Ascending aorta (tissue), 2 donors: ENCODE results near the gene IRAK2. TPM values are rescaled to one million over a fixed set of nuclear protein-coding genes. Genes with fewer than 3 reads are reported as not detected.
A peak's percentile ranks its signal among the peaks of the same experiment; 100 is the strongest.

Experiments
- DNase-seq, 2 donors: peaks; one replicate each; pipeline ENCODE4 v3.0.0-alpha.2; 2019; ENCODE audit warnings: low spot score in 2 of 2
- H3K27ac ChIP-seq, 2 donors: fragments of 200-600 bp; sonication (generic); one replicate each; pipeline ENCODE4 v1.5.1; 2016 to 2017; ENCODE audit warnings: mild to moderate bottlenecking in 1 of 2
- H3K27me3 ChIP-seq: fragments of 200-600 bp; sonication (generic); one replicate; pipeline ENCODE4 v1.5.1; 2017
- H3K36me3 ChIP-seq, 2 donors: fragments of 200-600 bp; sonication (generic); one replicate each; pipeline ENCODE4 v1.5.1; 2016
- H3K4me1 ChIP-seq, 2 donors: fragments of 200-600 bp; sonication (generic); one replicate each; pipeline ENCODE4 v1.5.1; 2016 to 2017; ENCODE audit warnings: mild to moderate bottlenecking in 1 of 2
- H3K4me3 ChIP-seq, 2 donors: fragments of 200-600 bp; sonication (generic); one replicate each; pipeline ENCODE4 v1.5.1; 2016 to 2017; ENCODE audit warnings: mild to moderate bottlenecking in 1 of 2
- H3K9me3 ChIP-seq, 2 donors: fragments of 200-600 bp; sonication (generic); one replicate each; pipeline ENCODE4 v1.5.1; 2016
- intact Hi-C: fragments of 100-400 bp; cut with DNase I; formaldehyde crosslinking; loops from one replicate; pipeline ENCODE4 v1.15.1; 2023
- total RNA-seq: library from RNA; depleted of rRNA; stranded (reverse); fragments of >200 nt; gene quantifications from one replicate; pipeline ENCODE4 v1.1.0, GENCODE V29; 2016
- TF ChIP-seq, protein P1 (sequence below), 3 experiments: fragments of 200-600 bp in 2 of 3; fragments of 450-650 bp in 1 of 3; sonication (generic) in 2 of 3; IDR thresholded peaks; one replicate each; pipeline ENCODE4 v1.5.1; 2016 to 2019; ENCODE audit warnings: antibody characterized with exemption in 3 of 3, mild to moderate bottlenecking in 1 of 3, moderate library complexity in 1 of 3

IRAK2 gene
- total RNA-seq, 1 donor from 2014 or later = 1.3 TPM

DNA sequence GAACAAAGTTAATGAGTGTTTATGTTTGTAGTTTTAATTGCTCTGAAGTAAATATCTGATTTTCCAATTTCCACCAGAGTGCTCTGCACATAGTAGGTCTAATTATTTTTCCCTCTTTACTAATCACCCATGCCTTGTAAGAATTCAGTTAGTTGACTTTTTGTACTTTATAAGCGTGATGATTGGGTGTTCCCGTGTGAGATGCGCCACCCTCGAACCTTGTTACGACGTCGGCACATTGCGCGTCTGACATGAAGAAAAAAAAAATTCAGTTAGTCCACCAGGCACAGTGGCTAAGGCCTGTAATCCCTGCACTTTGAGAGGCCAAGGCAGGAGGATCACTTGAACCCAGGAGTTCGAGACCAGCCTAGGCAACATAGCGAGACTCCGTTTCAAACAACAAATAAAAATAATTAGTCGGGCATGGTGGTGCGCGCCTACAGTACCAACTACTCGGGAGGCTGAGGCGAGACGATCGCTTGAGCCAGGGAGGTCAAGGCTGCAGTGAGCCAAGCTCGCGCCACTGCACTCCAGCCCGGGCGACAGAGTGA, 23.6 kb upstream of the IRAK2 start:
- H3K27ac ChIP-seq = peak overlapping the region; percentile 2 to 96
- H3K27me3 ChIP-seq = no peaks in the 10 kb centered on the region
- H3K4me1 ChIP-seq = peaks cover 7 to 22% of the 10 kb centered on the region in 2 donors
- H3K9me3 ChIP-seq = no peaks in the 10 kb centered on the region
- TF ChIP-seq, protein P1, sequence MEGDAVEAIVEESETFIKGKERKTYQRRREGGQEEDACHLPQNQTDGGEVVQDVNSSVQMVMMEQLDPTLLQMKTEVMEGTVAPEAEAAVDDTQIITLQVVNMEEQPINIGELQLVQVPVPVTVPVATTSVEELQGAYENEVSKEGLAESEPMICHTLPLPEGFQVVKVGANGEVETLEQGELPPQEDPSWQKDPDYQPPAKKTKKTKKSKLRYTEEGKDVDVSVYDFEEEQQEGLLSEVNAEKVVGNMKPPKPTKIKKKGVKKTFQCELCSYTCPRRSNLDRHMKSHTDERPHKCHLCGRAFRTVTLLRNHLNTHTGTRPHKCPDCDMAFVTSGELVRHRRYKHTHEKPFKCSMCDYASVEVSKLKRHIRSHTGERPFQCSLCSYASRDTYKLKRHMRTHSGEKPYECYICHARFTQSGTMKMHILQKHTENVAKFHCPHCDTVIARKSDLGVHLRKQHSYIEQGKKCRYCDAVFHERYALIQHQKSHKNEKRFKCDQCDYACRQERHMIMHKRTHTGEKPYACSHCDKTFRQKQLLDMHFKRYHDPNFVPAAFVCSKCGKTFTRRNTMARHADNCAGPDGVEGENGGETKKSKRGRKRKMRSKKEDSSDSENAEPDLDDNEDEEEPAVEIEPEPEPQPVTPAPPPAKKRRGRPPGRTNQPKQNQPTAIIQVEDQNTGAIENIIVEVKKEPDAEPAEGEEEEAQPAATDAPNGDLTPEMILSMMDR (IDR thresholded peaks at IDR 0.05) = no peak
- intact Hi-C loops = loop anchor here (2.0 to 10.0 kb wide), 4 partner anchors 24 to 406 kb away; partner anchors contain the start of genes BRK1, BRPF1 and IRAK2
- no peaks in the 10 kb centered on the region for H3K36me3 ChIP-seq
- DNase-seq = no peak
- peak overlapping the region; percentile 65 to 91 for H3K4me3 ChIP-seq

DNA sequence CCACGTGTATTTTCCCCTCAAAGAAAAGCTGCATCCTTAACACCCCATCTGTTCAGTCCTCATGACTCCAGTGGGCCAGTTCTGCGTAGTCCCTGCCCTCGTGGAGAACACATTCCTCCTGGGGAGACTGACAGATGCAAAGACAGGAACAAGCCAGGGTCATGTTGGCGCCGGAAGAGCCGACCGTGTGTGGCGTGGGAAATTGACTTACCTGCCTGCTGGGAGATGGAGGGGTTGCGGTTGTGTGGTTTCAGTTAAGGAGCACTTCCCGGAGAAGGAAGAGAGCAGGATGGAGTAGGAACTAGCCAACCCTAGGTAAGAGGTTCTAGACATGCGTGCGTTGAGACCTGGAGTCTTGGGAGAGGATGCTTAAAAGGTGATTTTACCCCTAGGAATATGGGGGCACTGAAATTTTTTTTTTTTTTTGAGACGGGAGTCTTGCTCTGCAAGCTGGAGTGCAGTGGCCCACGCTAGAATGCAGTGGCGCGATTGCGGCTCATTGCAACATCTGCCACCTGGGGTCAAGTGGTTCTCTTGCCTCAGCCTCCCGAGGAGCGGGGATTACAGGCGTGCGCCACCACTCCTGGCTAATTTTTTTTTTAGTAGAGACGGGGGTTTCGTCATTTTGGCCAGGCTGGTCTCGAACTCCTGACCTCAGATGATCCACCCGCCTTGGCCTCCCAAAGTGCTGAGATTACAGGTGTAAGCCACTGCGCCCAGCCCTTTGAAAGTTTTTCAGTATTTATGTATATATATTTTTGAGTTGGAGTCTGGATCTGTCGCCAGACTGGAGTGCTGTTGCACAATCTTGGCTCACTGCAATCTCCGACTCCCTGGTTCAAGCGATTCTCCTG, 21.8 kb upstream of the IRAK2 start:
- Histone ChIP-seq H3K9me3 (no peaks in the 10 kb centered on the region), H3K4me1 (peaks cover 7 to 22% of the 10 kb centered on the region in 2 donors), H3K4me3 (peak overlapping the region; percentile 65 to 91), H3K36me3 (peaks cover 0 to 10% of the 10 kb centered on the region in 2 donors), H3K27ac (peak overlapping the region; percentile 90 to 96), H3K27me3 (no peaks in the 10 kb centered on the region)
- TF ChIP-seq, protein P1 (IDR thresholded peaks at IDR 0.05) = no peak
- DNase-seq = no peak
- intact Hi-C loops = loop anchor here (1.0 to 10.0 kb wide), 2 partner anchors 351 to 408 kb away; partner anchors contain the start of genes BRPF1 and TADA3

DNA sequence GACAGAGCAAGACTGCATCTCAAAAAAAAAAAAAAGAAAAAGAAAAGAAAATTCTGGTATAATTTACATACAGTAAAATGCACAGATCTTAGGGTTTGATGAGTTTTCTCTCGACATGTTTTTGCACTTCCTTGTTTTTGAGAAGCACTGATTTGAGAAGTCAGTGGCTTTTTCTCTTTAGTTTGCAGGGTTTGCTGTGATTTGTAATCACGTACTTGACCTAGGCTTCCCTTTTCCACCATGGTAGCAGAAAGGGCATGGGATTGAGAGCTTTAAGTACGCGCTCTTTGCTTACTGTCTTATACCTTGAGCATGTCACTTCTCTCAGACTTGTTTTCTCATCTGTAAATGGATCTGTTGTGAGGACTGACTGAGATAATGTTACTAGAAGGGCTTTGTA, 19.0 kb upstream of the IRAK2 start:
- H3K4me1 ChIP-seq = peaks cover 7 to 22% of the 10 kb centered on the region in 2 donors
- no peak overlapping the region for H3K4me3 ChIP-seq
- DNase-seq = no peak
- TF ChIP-seq, protein P1 (IDR thresholded peaks at IDR 0.05) = no peak
- H3K36me3 ChIP-seq = peaks cover 19 to 32% of the 10 kb centered on the region in 2 donors
- no peaks in the 10 kb centered on the region for H3K27me3 ChIP-seq
- no peaks in the 10 kb centered on the region for H3K9me3 ChIP-seq
- H3K27ac ChIP-seq = no peak overlapping the region
- intact Hi-C loops = loop anchor here (10.0 kb wide), 1 partner anchor 411 kb away; the partner anchor contains the start of gene BRPF1

DNA sequence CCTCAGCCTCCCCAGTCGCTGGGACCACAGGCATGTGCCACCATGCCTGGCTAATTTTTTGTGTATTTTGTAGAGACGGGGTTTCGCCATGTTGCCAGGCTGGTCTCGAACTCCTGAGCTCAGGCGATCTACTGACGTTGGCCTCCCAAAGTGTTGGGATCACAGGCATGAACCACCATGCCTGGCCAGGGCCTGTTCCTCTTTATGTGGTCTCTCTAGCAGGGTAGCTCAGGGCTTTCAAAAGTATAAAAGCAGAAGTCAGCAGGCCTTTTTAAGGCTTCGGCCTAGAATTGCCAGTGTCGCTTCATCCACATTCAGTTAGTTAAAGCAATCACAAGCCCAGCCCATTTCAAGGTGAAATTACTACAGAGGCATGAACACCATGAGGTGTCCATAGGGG, 15.5 kb upstream of the IRAK2 start:
- TF ChIP-seq, protein P1 (IDR thresholded peaks at IDR 0.05) = no peak

DNA sequence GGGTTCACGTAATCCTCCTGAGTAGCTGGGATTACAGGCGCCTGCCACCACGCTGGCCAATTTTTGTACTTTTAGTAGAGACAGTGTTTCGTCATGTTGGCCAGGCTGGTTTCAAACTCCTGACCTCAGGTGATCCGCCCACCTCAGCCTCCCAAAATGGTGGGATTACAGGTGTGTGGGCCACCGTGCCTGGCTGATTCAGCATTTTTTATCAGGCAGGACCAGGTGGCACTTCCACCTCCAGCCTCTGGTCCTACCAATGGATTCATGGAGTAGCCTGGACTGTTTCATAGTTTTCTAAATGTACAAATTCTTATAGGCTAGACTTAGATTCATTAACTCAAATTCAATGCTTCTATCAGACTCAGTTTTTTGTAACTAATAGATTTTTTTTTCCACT, 13.7 kb upstream of the IRAK2 start:
- no peak overlapping the region for H3K4me3 ChIP-seq
- no peak for DNase-seq
- TF ChIP-seq, protein P1 (IDR thresholded peaks at IDR 0.05) = no peak
- peaks cover 39 to 55% of the 10 kb centered on the region in 2 donors for H3K36me3 ChIP-seq
- no peaks in the 10 kb centered on the region for H3K9me3 ChIP-seq
- no peak overlapping the region for H3K27ac ChIP-seq
- no peaks in the 10 kb centered on the region for H3K27me3 ChIP-seq
- intact Hi-C loops = no loop called here
- H3K4me1 ChIP-seq = no peaks in the 10 kb centered on the region

More for the DNA sequence above, 15.5 kb upstream of the IRAK2 start:
- H3K4me1 ChIP-seq = peaks cover 0 to 9% of the 10 kb centered on the region in 2 donors
- no peaks in the 10 kb centered on the region for H3K9me3 ChIP-seq
- H3K36me3 ChIP-seq = peaks cover 39 to 55% of the 10 kb centered on the region in 2 donors
- no peak overlapping the region for H3K4me3 ChIP-seq
- intact Hi-C loops = loop anchor here (10.0 kb wide), 1 partner anchor 414 kb away; the partner anchor contains the start of gene BRPF1
- H3K27ac ChIP-seq = no peak overlapping the region
- H3K27me3 ChIP-seq = no peaks in the 10 kb centered on the region
- no peak for DNase-seq
